AG04450 (cell line): ENCODE data around the gene POU6F2. TPM values are rescaled to one million over a fixed set of nuclear protein-coding genes. Genes with fewer than 3 reads are reported as not detected.

Experiments used
- CTCF ChIA-PET: fragments of 300-600, 350-600 bp; formaldehyde crosslinking; extraction: SDS; loops from one replicate; lab custom pipeline; 2022; ENCODE audit warnings: antibody characterized with exemption, inconsistent platforms; lab: Charles Lee
- POLR2A ChIA-PET: fragments of 350-600 bp; formaldehyde crosslinking; extraction: SDS; loops from one replicate; lab custom pipeline; 2021; ENCODE audit warnings: antibody characterized with exemption, inconsistent platforms; lab: Yijun Ruan, JAX
- DNase-seq: peaks from one replicate; pipeline ENCODE4 v3.0.0-alpha.2; 2011; ENCODE audit warnings: low read depth, low spot score
- H3K27ac ChIP-seq: one replicate; pipeline ENCODE4 v1.5.1; 2012; ENCODE audit warnings: low read depth, low read length, control low read depth
- H3K27me3 ChIP-seq: one replicate; pipeline ENCODE4 v1.6.0; 2012; ENCODE audit warnings: low read length; ENCODE audit not compliant: control insufficient read depth, insufficient read depth
- H3K4me3 ChIP-seq: 2 replicates; pipeline ENCODE4 v1.5.1; 2011; ENCODE audit warnings: mild to moderate bottlenecking, low read depth, low read length, control low read depth
- H3K9me3 ChIP-seq: 2 replicates; pipeline ENCODE4 v1.5.1; 2012; ENCODE audit warnings: low read length; ENCODE audit not compliant: control insufficient read depth, insufficient read depth
- polyA plus RNA-seq: library from polyadenylated mRNA; depleted of rRNA; stranded (reverse); fragments of >200 nt; gene quantifications from 2 replicates; pipeline ENCODE4 v1.2.3, GENCODE V29; 2011
- TF ChIP-seq, protein P1 (sequence below): IDR thresholded peaks from 2 replicates; pipeline ENCODE4 v1.5.1; 2011; ENCODE audit warnings: low read depth, low read length, control low read depth, inconsistent platforms

POU6F2 gene
- polyA plus RNA-seq, 1 experiment = not detected

- CTCF ChIA-PET = interaction anchor here (1.1 kb wide), 1 partner anchor 21 kb away, joined by 4 read pairs; no protein-coding TSS in a partner anchor
- POLR2A ChIA-PET = no interaction called here
- Histone ChIP-seq H3K4me3 (no peak overlapping the region), H3K27ac (no peak overlapping the region), H3K9me3 (no peaks in the 10 kb centered on the region), H3K27me3 (no peaks in the 10 kb centered on the region)
- DNase-seq = no peak
- TF ChIP-seq, protein P1, sequence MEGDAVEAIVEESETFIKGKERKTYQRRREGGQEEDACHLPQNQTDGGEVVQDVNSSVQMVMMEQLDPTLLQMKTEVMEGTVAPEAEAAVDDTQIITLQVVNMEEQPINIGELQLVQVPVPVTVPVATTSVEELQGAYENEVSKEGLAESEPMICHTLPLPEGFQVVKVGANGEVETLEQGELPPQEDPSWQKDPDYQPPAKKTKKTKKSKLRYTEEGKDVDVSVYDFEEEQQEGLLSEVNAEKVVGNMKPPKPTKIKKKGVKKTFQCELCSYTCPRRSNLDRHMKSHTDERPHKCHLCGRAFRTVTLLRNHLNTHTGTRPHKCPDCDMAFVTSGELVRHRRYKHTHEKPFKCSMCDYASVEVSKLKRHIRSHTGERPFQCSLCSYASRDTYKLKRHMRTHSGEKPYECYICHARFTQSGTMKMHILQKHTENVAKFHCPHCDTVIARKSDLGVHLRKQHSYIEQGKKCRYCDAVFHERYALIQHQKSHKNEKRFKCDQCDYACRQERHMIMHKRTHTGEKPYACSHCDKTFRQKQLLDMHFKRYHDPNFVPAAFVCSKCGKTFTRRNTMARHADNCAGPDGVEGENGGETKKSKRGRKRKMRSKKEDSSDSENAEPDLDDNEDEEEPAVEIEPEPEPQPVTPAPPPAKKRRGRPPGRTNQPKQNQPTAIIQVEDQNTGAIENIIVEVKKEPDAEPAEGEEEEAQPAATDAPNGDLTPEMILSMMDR = no peak
Measured at GRCh38 chr7:39432368-39432767, 454.7 kb downstream of the POU6F2 start.

DNA sequence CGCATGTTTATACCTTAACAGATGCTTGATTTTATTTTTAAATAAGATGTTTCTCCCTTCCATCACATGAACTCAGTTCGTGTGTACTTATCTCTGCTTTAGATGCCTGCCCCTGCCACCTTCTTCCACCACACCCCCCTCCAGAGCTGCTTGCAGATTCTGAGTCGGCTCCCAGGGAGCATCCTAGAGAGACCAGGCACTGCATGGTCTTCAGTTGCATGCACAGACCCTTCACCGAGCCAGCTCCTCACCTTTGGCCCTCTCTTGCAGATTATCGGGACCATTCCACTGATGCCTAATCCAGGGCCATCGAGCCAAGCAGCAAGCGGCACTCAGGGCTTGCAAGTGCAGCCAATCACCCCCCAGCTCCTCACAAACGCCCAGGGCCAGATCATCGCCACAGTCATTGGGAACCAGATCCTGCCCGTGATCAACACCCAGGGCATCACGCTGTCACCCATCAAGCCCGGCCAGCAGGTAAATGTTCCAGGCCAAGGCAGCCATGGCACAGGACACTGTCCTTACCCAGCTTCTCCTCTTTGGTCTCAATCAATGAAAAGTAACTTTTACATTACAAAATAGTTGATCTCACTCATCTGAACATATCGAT is 455.2 kb downstream of the POU6F2 start:
- CTCF ChIA-PET = no interaction called here
- Histone ChIP-seq H3K4me3 (no peak overlapping the region), H3K27ac (no peak overlapping the region), H3K9me3 (no peaks in the 10 kb centered on the region), H3K27me3 (no peaks in the 10 kb centered on the region)
- DNase-seq = no peak
- POLR2A ChIA-PET = no interaction called here
- TF ChIP-seq, protein P1 = no peak

DNA sequence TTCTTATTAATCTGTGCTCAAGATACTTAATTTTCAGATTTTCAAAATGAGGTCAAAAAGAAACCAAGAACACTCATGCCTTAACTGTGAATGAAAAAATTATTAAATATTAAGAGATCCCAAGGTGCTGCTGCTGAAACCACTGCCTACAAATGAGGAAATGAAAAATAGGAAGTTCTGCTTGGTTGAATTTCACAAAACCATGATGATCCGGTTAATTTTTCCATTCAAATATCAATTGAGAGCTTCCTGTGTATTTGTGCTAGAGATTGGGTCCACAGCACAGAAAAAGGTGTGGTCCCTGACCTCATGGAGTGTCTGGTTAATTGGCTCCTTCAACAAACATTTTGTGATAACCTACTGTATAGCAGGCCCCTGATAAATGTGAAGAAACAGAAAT is 455.8 kb downstream of the POU6F2 start:
- H3K27me3 ChIP-seq = no peaks in the 10 kb centered on the region
- no peak for DNase-seq
- TF ChIP-seq, protein P1 = no peak
- CTCF ChIA-PET = no interaction called here
- POLR2A ChIA-PET = no interaction called here
- no peak overlapping the region for H3K27ac ChIP-seq
- no peak overlapping the region for H3K4me3 ChIP-seq
- H3K9me3 ChIP-seq = no peaks in the 10 kb centered on the region

DNA sequence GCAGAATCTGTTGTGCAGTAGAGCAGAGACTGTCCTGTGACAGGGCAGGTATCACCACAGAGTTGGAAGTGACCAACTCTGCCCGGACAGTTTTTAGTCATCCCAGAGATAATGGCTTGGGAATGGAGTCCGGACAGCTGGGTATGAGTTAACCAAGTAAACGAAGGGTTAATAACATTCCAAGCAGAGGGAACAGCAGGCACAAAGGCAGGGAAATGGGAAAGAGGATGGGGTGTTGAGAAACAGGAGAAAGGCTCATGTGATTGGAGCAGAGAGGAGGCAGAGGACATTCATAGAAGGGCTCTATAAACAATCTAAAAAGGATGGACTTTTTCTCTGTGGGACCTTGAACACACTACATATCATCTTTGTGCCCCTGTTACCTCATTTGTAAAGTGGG is 456.3 kb downstream of the POU6F2 start:
- ChIA-PET CTCF (no interaction called here), POLR2A (no interaction called here)

DNA sequence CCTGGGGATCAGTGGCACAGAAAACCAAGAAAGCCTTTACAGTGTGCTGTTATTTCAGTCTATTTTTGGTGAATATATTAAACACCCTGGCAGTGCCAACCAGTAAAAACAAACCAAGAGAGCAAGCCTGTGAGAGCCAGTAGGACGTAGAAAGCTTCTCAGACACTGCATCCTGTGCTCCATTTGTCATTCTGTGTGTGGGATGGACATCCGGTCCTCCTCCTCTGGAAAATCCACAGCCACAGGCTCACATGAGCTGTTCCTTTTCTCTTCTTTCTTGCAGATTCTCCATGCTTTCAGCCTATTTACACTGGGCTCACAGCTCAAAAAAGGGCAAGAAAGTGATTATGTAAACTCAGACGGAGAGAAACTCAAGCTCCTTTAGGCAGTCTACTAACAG is 468.8 kb downstream of the POU6F2 start:
- no peak overlapping the region for H3K4me3 ChIP-seq
- DNase-seq = no peak
- TF ChIP-seq, protein P1 = no peak
- H3K27ac ChIP-seq = no peak overlapping the region
- peaks cover 2% of the 10 kb centered on the region for H3K27me3 ChIP-seq
- ChIA-PET POLR2A (no interaction called here), CTCF (no interaction called here)
- no peaks in the 10 kb centered on the region for H3K9me3 ChIP-seq

More for the DNA sequence above, 456.3 kb downstream of the POU6F2 start:
- Histone ChIP-seq H3K4me3 (no peak overlapping the region), H3K27ac (no peak overlapping the region), H3K27me3 (no peaks in the 10 kb centered on the region), H3K9me3 (no peaks in the 10 kb centered on the region)
- DNase-seq = no peak
- TF ChIP-seq, protein P1 = no peak
